Caki2 (cell line): ENCODE measurements around the gene GSTT2. TPM values are rescaled to one million over a fixed set of nuclear protein-coding genes. Genes with fewer than 3 reads are reported as not detected.

ENCODE experiments used
- DNase-seq: peaks from one replicate; pipeline ENCODE4 v3.0.0-alpha.2; 2015; ENCODE audit warnings: low read depth
- in situ Hi-C: cut with HindIII; loops from 2 replicates; pipeline ENCODE4 v1.10.0; 2016; ENCODE audit warnings: low sequenced_read_pairs, low pct_unique_long_range_greater_than_20kb, mixed read lengths
- total RNA-seq: library from RNA; depleted of rRNA; stranded (reverse); fragments of >200 nt; shearing (Covaris generic); gene quantifications from 2 replicates; pipeline ENCODE4 v1.2.3, GENCODE V29; 2014; ENCODE audit warnings: low replicate concordance; rRNA removed

Gene GSTT2
- total RNA-seq, 1 experiment from 2014 or later = not detected

GRCh38 chr22:24028533-24028932 is 48.6 kb downstream of the GSTT2 start:
- in situ Hi-C loops = no loop called here
- DNase-seq = no peak

- DNase-seq = no peak
- in situ Hi-C loops = no loop called here
Observed at GRCh38 chr22:24029304-24029703, 49.4 kb downstream of the GSTT2 start.

- no peak for DNase-seq
- in situ Hi-C loops = no loop called here
Observed at GRCh38 chr22:24030186-24030702, 50.3 kb downstream of the GSTT2 start.

Other genes with a start within 250 kb of the GSTT2 start
- gene ZNF70, start 229.0 kb upstream of the GSTT2 start, total RNA-seq = 7.7 and 9.0 TPM in 2 replicates
- gene VPREB3, start 225.7 kb upstream of the GSTT2 start, total RNA-seq = not detected in 2 replicates
- gene C22orf15, start 217.1 kb upstream of the GSTT2 start, total RNA-seq = not detected in 2 replicates
- 3.1 and 16.0 TPM in 2 replicates for gene CHCHD10, start 212.2 kb upstream of the GSTT2 start, total RNA-seq
- 16.2 and 36.3 TPM in 2 replicates for gene MMP11, start 207.3 kb upstream of the GSTT2 start, total RNA-seq
- gene SMARCB1, start 193.2 kb upstream of the GSTT2 start, total RNA-seq = 153 and 163 TPM in 2 replicates
- 8.9 and 12.5 TPM in 2 replicates for gene DERL3, start 141.1 kb upstream of the GSTT2 start, total RNA-seq
- 20.2 and 101 TPM in 2 replicates for gene SLC2A11, start 122.3 kb upstream of the GSTT2 start, total RNA-seq
- 1,968 and 2,027 TPM in 2 replicates for gene MIF, start 85.8 kb upstream of the GSTT2 start, total RNA-seq
- gene GSTT2B, start 18.9 kb upstream of the GSTT2 start, total RNA-seq = 0.81 and 2.5 TPM in 2 replicates
- gene DDTL, start 13.2 kb upstream of the GSTT2 start, total RNA-seq = 0.10 TPM in 1 of 2 replicates, not detected in the other
- 213 and 296 TPM in 2 replicates for gene DDT, start 5.7 kb upstream of the GSTT2 start, total RNA-seq
- not detected in 2 replicates for gene GSTT4, start 25.3 kb downstream of the GSTT2 start, total RNA-seq
- 17.2 and 25.9 TPM in 2 replicates for gene CABIN1, start 31.2 kb downstream of the GSTT2 start, total RNA-seq
- gene SUSD2, start 201.4 kb downstream of the GSTT2 start, total RNA-seq = not detected in 2 replicates